GM19463 (cell line): ENCODE measurements around the gene PTH1R.

Experiments
- ATAC-seq: cut with Tn5 transposase; IDR thresholded peaks from one replicate; pipeline ENCODE4 v1.9.1; 2021; ENCODE audit warnings: mild to moderate bottlenecking, moderate library complexity; ENCODE audit not compliant: unreplicated experiment

The PTH1R gene

GRCh38 chr3:46863261-46863782, 14.2 kb upstream of the PTH1R start, which contains the start of gene MYL3:
TSS of gene MYL3 (minus strand) at chr3:46863444. CDS start at chr3:46863390, 54 bp downstream.
- no peak for ATAC-seq

- no peak for ATAC-seq
Observed at GRCh38 chr3:46864061-46864881, 13.2 kb upstream of the PTH1R start.

- ATAC-seq: no peak
Observed at GRCh38 chr3:46865031-46865507, 12.5 kb upstream of the PTH1R start.

- ATAC-seq: no peak
Observed at GRCh38 chr3:46865546-46865945, 12.0 kb upstream of the PTH1R start.

GRCh38 chr3:46866032-46866595, 11.4 kb upstream of the PTH1R start:
- no peak for ATAC-seq

GRCh38 chr3:46866720-46867549, 10.6 kb upstream of the PTH1R start:
- ATAC-seq: no peak

GRCh38 chr3:46867550-46867898, 10.0 kb upstream of the PTH1R start:
- ATAC-seq: no peak

GRCh38 chr3:46868287-46868686, 9.2 kb upstream of the PTH1R start:
- no peak for ATAC-seq

GRCh38 chr3:46868948-46869347, 8.6 kb upstream of the PTH1R start:
- no peak for ATAC-seq

- ATAC-seq: no peak
Observed at GRCh38 chr3:46869440-46869839, 8.1 kb upstream of the PTH1R start.

- ATAC-seq: no peak
Observed at GRCh38 chr3:46870651-46871050, 6.9 kb upstream of the PTH1R start.

- no peak for ATAC-seq
Observed at GRCh38 chr3:46871222-46871621, 6.3 kb upstream of the PTH1R start.

- no peak for ATAC-seq
Observed at GRCh38 chr3:46873521-46873920, 4.0 kb upstream of the PTH1R start.

GRCh38 chr3:46874430-46874829, 3.1 kb upstream of the PTH1R start:
- no peak for ATAC-seq

GRCh38 chr3:46875560-46875959, 2.0 kb upstream of the PTH1R start:
- no peak for ATAC-seq

GRCh38 chr3:46876313-46877300, 914 bp upstream of the PTH1R start:
- no peak for ATAC-seq

- peak; percentile 58 for ATAC-seq
Observed at GRCh38 chr3:46878781-46879436, 1.4 kb downstream of the PTH1R start.

- ATAC-seq: no peak
Observed at GRCh38 chr3:46880884-46881595, 3.5 kb downstream of the PTH1R start.
